H1 (cell line): Measurements from ENCODE around the gene KCNK2. TPM values are rescaled to one million over a fixed set of nuclear protein-coding genes. Genes with fewer than 3 reads are reported as not detected.

Source experiments
- CTCF ChIA-PET: fragments of 300-600 bp; sonication (Branson Sonifier 250); formaldehyde crosslinking; loops from one replicate; lab custom pipeline; 2021; ENCODE audit not compliant: partially characterized antibody; lab: Charles Lee
- POLR2A ChIA-PET: fragments of 300-600 bp; sonication (Branson Sonifier 250); formaldehyde crosslinking; loops from one replicate; lab custom pipeline; 2021; ENCODE audit warnings: inconsistent platforms; ENCODE audit not compliant: partially characterized antibody; lab: Charles Lee
- DNase-seq, 2 experiments: peaks; one replicate each; pipeline versions ENCODE4 v3.0.0 to v3.0.0-alpha.2; 2010 to 2022; ENCODE audit warnings: low spot score in 2 of 2, low read depth in 1 of 2, mixed read lengths in 1 of 2
- FAIRE-seq: peaks from 2 replicates; lab custom pipeline; 2011; peaks lifted over from hg19 to GRCh38; lab: Jason Lieb, UNC
- H2AFZ ChIP-seq: 2 replicates; pipeline ENCODE4 v1.8.1; 2012; ENCODE audit warnings: low read length, inconsistent platforms
- H2AK5ac ChIP-seq: 2 replicates; pipeline ENCODE4 v1.6.1; 2013; ENCODE audit warnings: low read depth, low read length
- H2BK120ac ChIP-seq: replicated peaks from 2 replicates; pipeline ENCODE3; 2013; ENCODE audit warnings: low read depth, low read length, inconsistent platforms
- H2BK12ac ChIP-seq: 2 replicates; pipeline ENCODE4 v1.6.1; 2013; ENCODE audit warnings: low read depth, low read length
- H2BK15ac ChIP-seq: 2 replicates; pipeline ENCODE4 v1.6.1; 2013; ENCODE audit warnings: low read length
- H2BK20ac ChIP-seq: 2 replicates; pipeline ENCODE4 v1.6.1; 2013; ENCODE audit warnings: low read length
- H2BK5ac ChIP-seq: 2 replicates; pipeline ENCODE4 v1.6.1; 2013; ENCODE audit warnings: low read depth, low read length
- H3K14ac ChIP-seq: 2 replicates; pipeline ENCODE4 v1.6.1; 2013; ENCODE audit warnings: inconsistent platforms; ENCODE audit not compliant: insufficient read length
- H3K18ac ChIP-seq: 2 replicates; pipeline ENCODE4 v1.6.1; 2013; ENCODE audit warnings: low read length; ENCODE audit errors: extremely low read depth
- H3K23ac ChIP-seq: 2 replicates; pipeline ENCODE4 v1.6.1; 2013; ENCODE audit warnings: inconsistent platforms; ENCODE audit not compliant: insufficient read length
- H3K23me2 ChIP-seq: 2 replicates; pipeline ENCODE4 v1.6.1; 2013; ENCODE audit warnings: low read depth, low read length
- H3K27ac ChIP-seq: 2 replicates; pipeline ENCODE4 v1.6.1; 2011; ENCODE audit warnings: low read depth, low read length, inconsistent platforms
- H3K27me3 ChIP-seq, 4 experiments: replicated peaks in 1 of 4; 1 replicate in 1 of 4; 2 replicates in 3 of 4; pipeline versions ENCODE4 v1.6.1 to v1.8.1; 2011 to 2013; ENCODE audit warnings: low read length in 3 of 4, mild to moderate bottlenecking in 3 of 4, inconsistent platforms in 2 of 4, mixed read lengths in 2 of 4, moderate library complexity in 1 of 4; ENCODE audit not compliant: control insufficient read depth in 3 of 4, insufficient read depth in 3 of 4; ENCODE audit errors: extremely low read depth in 1 of 4
- H3K36me3 ChIP-seq, 4 experiments: 2 replicates each; pipeline versions ENCODE4 v1.6.1 to v1.8.1; 2011 to 2013; ENCODE audit warnings: mild to moderate bottlenecking in 4 of 4, low read length in 3 of 4, moderate library complexity in 2 of 4, control low read depth in 1 of 4, inconsistent platforms in 1 of 4; ENCODE audit not compliant: insufficient read depth in 4 of 4, control insufficient read depth in 2 of 4
- H3K4ac ChIP-seq: replicated peaks from 2 replicates; pipeline ENCODE3; 2013; ENCODE audit warnings: low read length, low read depth, mixed read lengths, inconsistent platforms; ENCODE audit not compliant: insufficient read length
- H3K4me1 ChIP-seq, 4 experiments: replicated peaks in 1 of 4; 1 replicate in 1 of 4; 2 replicates in 3 of 4; pipeline versions ENCODE4 v1.6.1 to v1.8.1; 2011 to 2013; ENCODE audit warnings: low read length in 3 of 4, inconsistent platforms in 2 of 4, mixed read lengths in 1 of 4; ENCODE audit not compliant: insufficient read depth in 4 of 4, control insufficient read depth in 3 of 4
- H3K4me2 ChIP-seq, 2 experiments: 2 replicates each; pipeline versions ENCODE4 v1.6.1 to v1.8.1; 2011 to 2013; ENCODE audit warnings: low read depth in 2 of 2, low read length in 2 of 2, control low read depth in 1 of 2, inconsistent platforms in 1 of 2, mild to moderate bottlenecking in 1 of 2; ENCODE audit not compliant: insufficient read depth in 1 of 2
- H3K4me3 ChIP-seq, 4 experiments: fragments of 200-600, 300-600 bp in 1 of 4; sonication (generic), shearing (Covaris generic), sonication (Bioruptor Twin) in 1 of 4; 2 replicates each; pipeline versions ENCODE4 v1.5.1 to v1.8.1; 2011 to 2016; ENCODE audit warnings: low read length in 4 of 4, low read depth in 3 of 4, control low read depth in 2 of 4, inconsistent platforms in 2 of 4, mild to moderate bottlenecking in 2 of 4, mixed read lengths in 1 of 4, moderate library complexity in 1 of 4; ENCODE audit not compliant: insufficient read depth in 2 of 4; ENCODE audit errors: extremely low read depth in 1 of 4
- H3K56ac ChIP-seq: replicated peaks from 2 replicates; pipeline ENCODE3; 2013; ENCODE audit warnings: low read depth, mild to moderate bottlenecking, mixed read lengths, low read length, inconsistent platforms; ENCODE audit not compliant: insufficient read length
- H3K79me1 ChIP-seq: 2 replicates; pipeline ENCODE4 v1.6.1; 2013; ENCODE audit warnings: low read depth, low read length, control low read depth
- H3K79me2 ChIP-seq, 2 experiments: 2 replicates each; pipeline versions ENCODE4 v1.6.1 to v1.8.1; 2012 to 2013; ENCODE audit warnings: low read length in 2 of 2, mild to moderate bottlenecking in 2 of 2, inconsistent platforms in 1 of 2; ENCODE audit not compliant: insufficient read depth in 2 of 2, control insufficient read depth in 1 of 2
- H3K9ac ChIP-seq, 4 experiments: replicated peaks in 1 of 4; 1 replicate in 1 of 4; 2 replicates in 3 of 4; pipeline versions ENCODE4 v1.6.1 to v1.8.1; 2011 to 2013; ENCODE audit warnings: low read depth in 3 of 4, low read length in 3 of 4, control low read depth in 2 of 4, mild to moderate bottlenecking in 2 of 4, moderate library complexity in 2 of 4, inconsistent platforms in 1 of 4; ENCODE audit errors: extremely low read depth in 1 of 4
- H3K9me3 ChIP-seq, 2 experiments: 2 replicates each; pipeline versions ENCODE4 v1.6.1 to v1.8.1; 2012 to 2013; ENCODE audit warnings: mild to moderate bottlenecking in 2 of 2, moderate library complexity in 2 of 2, control low read depth in 1 of 2, inconsistent platforms in 1 of 2, low read depth in 1 of 2, low read length in 1 of 2, mixed read lengths in 1 of 2; ENCODE audit not compliant: insufficient read depth in 2 of 2
- H4K20me1 ChIP-seq, 2 experiments: replicated peaks in 1 of 2; 2 replicates each; pipeline versions ENCODE3 to v1.8.1; 2011 to 2013; ENCODE audit warnings: inconsistent platforms in 2 of 2, low read length in 2 of 2, mild to moderate bottlenecking in 1 of 2; ENCODE audit not compliant: insufficient read depth in 2 of 2, control insufficient read depth in 1 of 2
- H4K5ac ChIP-seq: 2 replicates; pipeline ENCODE4 v1.6.1; 2013; ENCODE audit warnings: low read length, low read depth, mixed read lengths, inconsistent platforms; ENCODE audit not compliant: insufficient read length
- H4K8ac ChIP-seq: 2 replicates; pipeline ENCODE4 v1.8.0; 2013; ENCODE audit warnings: mild to moderate bottlenecking, moderate library complexity, low read length, inconsistent platforms; ENCODE audit not compliant: insufficient read depth; ENCODE audit errors: extremely low read depth
- H4K91ac ChIP-seq: replicated peaks from 2 replicates; pipeline ENCODE3; 2013; ENCODE audit warnings: low read length, mixed read lengths, inconsistent platforms; ENCODE audit not compliant: insufficient read length
- CBX5 ChIP-seq: fragments of 300-800, 300-1000 bp; sonication (generic); IDR thresholded peaks from 2 replicates; pipeline ENCODE4 v1.7.1; 2016; ENCODE audit warnings: antibody characterized with exemption, low read length, low read depth
- CREB1 ChIP-seq: IDR thresholded peaks from 2 replicates; pipeline ENCODE4 v1.6.1; 2012; ENCODE audit warnings: inconsistent platforms
- EGR1 ChIP-seq: IDR thresholded peaks from 2 replicates; pipeline ENCODE4 v1.6.1; 2011; ENCODE audit warnings: low read depth, low read length, borderline replicate concordance
- POU5F1 ChIP-seq: IDR thresholded peaks from 2 replicates; pipeline ENCODE4 v1.6.1; 2011; ENCODE audit warnings: low read depth, mild to moderate bottlenecking, low read length, moderate library complexity
- RAD21 ChIP-seq, 2 experiments: IDR thresholded peaks in 1 of 2; conservative IDR thresholded peaks in 1 of 2; 2 replicates each; pipeline ENCODE4 v1.6.1; 2011; ENCODE audit warnings: low read depth in 2 of 2, low read length in 2 of 2, improper control_type of control experiment in 1 of 2, inconsistent platforms in 1 of 2, mild to moderate bottlenecking in 1 of 2, moderate library complexity in 1 of 2
- SAP30 ChIP-seq: fragments of 300-600 bp; sonication (generic); IDR thresholded peaks from 2 replicates; pipeline ENCODE4 v1.7.1; 2012; ENCODE audit warnings: low read length, moderate library complexity, mild to moderate bottlenecking, inconsistent platforms; ENCODE audit not compliant: insufficient read depth, insufficient replicate concordance
- SRF ChIP-seq: IDR thresholded peaks from 2 replicates; pipeline ENCODE4 v1.6.1; 2011; ENCODE audit warnings: mild to moderate bottlenecking, low read depth, low read length, moderate library complexity
- SUZ12 ChIP-seq: fragments of 200-600 bp; sonication (generic); IDR thresholded peaks from 2 replicates; pipeline ENCODE4 v1.6.1; 2012; ENCODE audit warnings: mild to moderate bottlenecking, inconsistent platforms, low read length, moderate library complexity, mixed read lengths
- TCF12 ChIP-seq: IDR thresholded peaks from 2 replicates; pipeline ENCODE4 v1.6.1; 2011; ENCODE audit warnings: low read depth, mild to moderate bottlenecking, low read length
- WGBS, 2 experiments: shearing (Covaris generic) in 1 of 2; methylation state at CpG; one replicate each; pipeline versions ENCODE4 v1.1.6 to v1.1.7; 2013 to 2015; ENCODE audit warnings: low lambda C conversion rate in 2 of 2, mixed read lengths in 2 of 2, inconsistent platforms in 1 of 2, low coverage in 1 of 2, missing lambda C conversion rate in 1 of 2; ENCODE audit not compliant: insufficient replicate concordance in 2 of 2, insufficient coverage in 1 of 2, insufficient read length in 1 of 2; ENCODE audit errors: extremely low coverage in 1 of 2, missing lambda C conversion rate in 1 of 2; 5-methylcytosine and 5-hydroxymethylcytosine counted together
- polyA plus RNA-seq, 7 experiments: library from polyadenylated mRNA; depleted of rRNA in 3 of 7; stranded (reverse) in 5 of 7; unstranded in 2 of 7; fragments of >200 nt in 5 of 7; fragments of 200-250 nt in 2 of 7; gene quantifications; 1 replicate in 5 of 7; 2 replicates in 1 of 7; 4 replicates in 1 of 7; pipeline versions ENCODE4 v1.2.1 to v1.2.3, GENCODE V29; 2011 to 2013; ENCODE audit warnings: missing spikeins in 2 of 7, mixed read lengths in 2 of 7
- total RNA-seq: library from RNA; stranded (reverse); fragmentation: NEBNext Ultra II Directional; extraction: Animal tissue kit (Norgen Biotek cat#: 25700); gene quantifications from 2 replicates; pipeline ENCODE4 v1.2.1, GENCODE V29; 2021

Gene KCNK2
- total and polyA plus RNA-seq, 2 of the 8 experiments (the other 6 are each of a cell fraction or from before 2014, with no cell fraction given), result 0.59 to 1.2 TPM

DNA sequence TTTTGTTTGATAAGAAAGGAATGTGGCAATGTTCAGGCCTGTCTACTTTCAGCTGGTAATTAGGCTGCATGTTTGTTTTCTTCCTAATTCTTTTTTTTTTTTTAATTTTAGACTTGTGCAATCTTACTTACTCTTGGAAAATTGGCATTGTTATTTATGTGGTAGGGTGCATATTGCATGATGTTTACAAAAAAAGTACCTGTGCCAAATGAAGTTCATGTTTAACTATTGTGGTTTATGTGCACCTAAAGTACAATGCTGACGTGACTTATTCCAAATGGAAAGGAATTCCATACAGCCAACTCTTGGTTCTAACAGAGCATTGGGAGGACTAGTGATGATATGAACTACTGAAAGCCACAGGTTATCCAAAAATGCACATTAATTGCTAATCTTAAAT is 51.0 kb downstream of the KCNK2 start:
- no peak overlapping the region for H3K27ac ChIP-seq
- no peak overlapping the region for H3K9ac ChIP-seq
- FAIRE-seq, result no peak
- no peaks in the 10 kb centered on the region for H3K9me3 ChIP-seq
- no peaks in the 10 kb centered on the region for H3K23me2 ChIP-seq
- no peak overlapping the region for H2AFZ ChIP-seq
- H3K79me2 ChIP-seq, result no peaks in the 10 kb centered on the region
- CTCF ChIA-PET, result interaction anchor here (1.6 kb wide), 1 partner anchor 12 kb away, joined by 4 read pairs; no protein-coding TSS in a partner anchor
- no peaks in the 10 kb centered on the region for H3K79me1 ChIP-seq
- H3K23ac ChIP-seq, result no peak overlapping the region
- H2BK120ac ChIP-seq, result no peak overlapping the region
- H3K4me3 ChIP-seq, result no peak overlapping the region
- H4K20me1 ChIP-seq, result no peaks in the 10 kb centered on the region
- H3K56ac ChIP-seq, result no peak overlapping the region
- no peak overlapping the region for H3K4me2 ChIP-seq
- H4K8ac ChIP-seq, result no peak overlapping the region
- 95% methylated on average over 1 of the region's 1 CpG; no CpG with 5 or more reads in 1 of the 2 experiments for WGBS, 2 experiments
- H2BK15ac ChIP-seq, result no peak overlapping the region
- no peak overlapping the region for H3K4ac ChIP-seq
- H2AK5ac ChIP-seq, result no peak overlapping the region
- TF ChIP-seq SRF, result no peak
- TF ChIP-seq POU5F1, result no peak
- TF ChIP-seq SUZ12, result no peak
- no peak for TF ChIP-seq EGR1
- TF ChIP-seq CREB1, result no peak
- no peak for TF ChIP-seq TCF12
- no peak for TF ChIP-seq CBX5
- no peak for TF ChIP-seq RAD21 (IDR thresholded peaks at IDR 0.05 in 1 of 2, conservative IDR thresholded peaks at IDR 0.05 in 1 of 2; ENCODE audit: low read depth in 2 of 2, low read length in 2 of 2)
- no peak for TF ChIP-seq SAP30
- no peak overlapping the region for H2BK12ac ChIP-seq
- H4K5ac ChIP-seq, result no peak overlapping the region
- DNase-seq, result no peak
- H4K91ac ChIP-seq, result no peak overlapping the region
- no peak overlapping the region for H3K14ac ChIP-seq
- H2BK20ac ChIP-seq, result no peak overlapping the region
- H3K4me1 ChIP-seq, result no peaks in the 10 kb centered on the region
- no peak overlapping the region for H3K18ac ChIP-seq
- H3K36me3 ChIP-seq, result no peaks in the 10 kb centered on the region
- POLR2A ChIA-PET, result no interaction called here
- H3K27me3 ChIP-seq, result no peaks in the 10 kb centered on the region
- no peak overlapping the region for H2BK5ac ChIP-seq
